ENCODE measurements around the gene CDH15. TPM values are rescaled to one million over a fixed set of nuclear protein-coding genes. Genes with fewer than 3 reads are reported as not detected.
A peak's percentile ranks its signal among the peaks of the same experiment; 100 is the strongest.

The CDH15 gene
- total and polyA plus RNA-seq, 9 donors, result 0.10 to 0.45 (median 0.30) TPM; not detected in 5

DNA sequence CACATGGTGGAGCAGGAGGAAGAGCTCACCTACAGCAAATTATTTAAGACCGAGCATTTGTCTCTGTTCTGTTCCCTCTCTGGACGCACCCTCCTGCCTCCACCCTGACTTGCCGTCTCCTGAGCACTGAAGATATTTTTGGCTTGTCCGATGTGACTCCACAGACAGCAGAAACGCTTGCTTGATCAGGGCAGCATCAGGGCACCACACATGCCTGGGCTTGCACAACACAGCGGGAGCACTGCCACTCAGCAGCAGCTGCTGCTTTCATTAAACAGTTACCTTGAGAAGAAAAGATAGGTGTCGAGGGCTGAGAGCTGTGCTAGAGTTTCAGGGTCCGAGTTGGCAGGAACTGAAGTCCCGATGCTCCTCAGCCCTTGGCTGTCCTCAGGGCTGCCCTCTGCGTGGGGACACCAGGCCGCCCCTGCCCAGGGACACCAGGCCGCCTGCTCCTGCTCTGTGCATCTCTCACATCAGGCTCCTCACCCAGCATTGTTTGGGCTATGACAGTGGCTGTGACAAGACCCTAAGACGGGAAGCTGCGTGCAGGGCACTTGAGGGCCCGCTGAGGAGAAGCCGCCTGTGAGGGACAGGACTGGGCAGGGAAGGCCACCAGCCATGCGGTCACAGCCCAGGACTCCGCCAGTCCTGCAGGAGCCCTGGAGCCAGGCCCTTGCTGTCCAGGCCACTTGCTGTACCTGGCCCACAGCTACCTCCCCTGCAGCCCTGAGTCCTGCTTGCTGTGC, 21.3 kb upstream of the CDH15 start:
- peaks cover 0 to 3% of the 10 kb centered on the region in 2 donors for H3K9me3 ChIP-seq
- H3K4me3 ChIP-seq, result no peak overlapping the region
- 94 to 98% (median 96%) methylated on average over 18 of the region's 18 CpGs for WGBS, 3 donors
- peaks cover 2% of the 10 kb centered on the region for H3K4me1 ChIP-seq (ENCODE audit: insufficient read depth)
- H3K27ac ChIP-seq, result no peak overlapping the region
- intact Hi-C loops (cut with DNase I), result no loop called here
- TF ChIP-seq, protein P1, sequence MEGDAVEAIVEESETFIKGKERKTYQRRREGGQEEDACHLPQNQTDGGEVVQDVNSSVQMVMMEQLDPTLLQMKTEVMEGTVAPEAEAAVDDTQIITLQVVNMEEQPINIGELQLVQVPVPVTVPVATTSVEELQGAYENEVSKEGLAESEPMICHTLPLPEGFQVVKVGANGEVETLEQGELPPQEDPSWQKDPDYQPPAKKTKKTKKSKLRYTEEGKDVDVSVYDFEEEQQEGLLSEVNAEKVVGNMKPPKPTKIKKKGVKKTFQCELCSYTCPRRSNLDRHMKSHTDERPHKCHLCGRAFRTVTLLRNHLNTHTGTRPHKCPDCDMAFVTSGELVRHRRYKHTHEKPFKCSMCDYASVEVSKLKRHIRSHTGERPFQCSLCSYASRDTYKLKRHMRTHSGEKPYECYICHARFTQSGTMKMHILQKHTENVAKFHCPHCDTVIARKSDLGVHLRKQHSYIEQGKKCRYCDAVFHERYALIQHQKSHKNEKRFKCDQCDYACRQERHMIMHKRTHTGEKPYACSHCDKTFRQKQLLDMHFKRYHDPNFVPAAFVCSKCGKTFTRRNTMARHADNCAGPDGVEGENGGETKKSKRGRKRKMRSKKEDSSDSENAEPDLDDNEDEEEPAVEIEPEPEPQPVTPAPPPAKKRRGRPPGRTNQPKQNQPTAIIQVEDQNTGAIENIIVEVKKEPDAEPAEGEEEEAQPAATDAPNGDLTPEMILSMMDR (IDR thresholded peaks at IDR 0.05), result no peak
- TF ChIP-seq POLR2A (IDR thresholded peaks at IDR 0.05) (no peak), EP300 (IDR thresholded peaks at IDR 0.05) (no peak)
- peak in 2 of 5 donors; percentile 10 to 19 for DNase-seq
- no peaks in the 10 kb centered on the region for H3K36me3 ChIP-seq
- H3K27me3 ChIP-seq, result no peaks in the 10 kb centered on the region

DNA sequence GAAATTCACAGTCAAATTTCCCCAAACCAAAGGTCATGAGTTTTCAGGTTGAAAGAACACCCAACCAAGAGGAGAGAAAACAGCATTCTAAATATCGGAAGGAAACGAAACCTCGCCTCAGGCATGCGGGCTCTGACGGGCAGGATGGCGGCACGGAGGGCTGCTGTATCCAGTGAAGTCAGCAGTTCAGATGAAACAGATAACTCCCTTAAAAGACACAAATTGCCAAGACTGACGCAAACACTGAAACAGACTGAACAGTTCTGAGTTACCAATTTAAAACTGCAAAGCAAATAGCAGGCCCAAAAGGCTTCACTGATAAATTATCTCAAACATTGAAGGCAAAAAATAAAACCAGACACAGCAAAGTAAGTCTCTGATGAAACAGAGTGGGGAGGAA, 20.6 kb upstream of the CDH15 start:
- Histone ChIP-seq H3K36me3 (no peaks in the 10 kb centered on the region), H3K4me3 (no peak overlapping the region), H3K9me3 (peaks cover 0 to 3% of the 10 kb centered on the region in 2 donors), H3K4me1 (ENCODE audit: insufficient read depth) (peaks cover 7% of the 10 kb centered on the region), H3K27me3 (no peaks in the 10 kb centered on the region), H3K27ac (no peak overlapping the region)
- 94 to 95% (median 95%) methylated on average over 8 of the region's 8 CpGs for WGBS, 3 donors
- TF ChIP-seq, protein P1 (IDR thresholded peaks at IDR 0.05), result no peak
- TF ChIP-seq EP300 (IDR thresholded peaks at IDR 0.05) (no peak), POLR2A (IDR thresholded peaks at IDR 0.05) (no peak)
- intact Hi-C loops (cut with DNase I), result no loop called here
- DNase-seq, result no peak

DNA sequence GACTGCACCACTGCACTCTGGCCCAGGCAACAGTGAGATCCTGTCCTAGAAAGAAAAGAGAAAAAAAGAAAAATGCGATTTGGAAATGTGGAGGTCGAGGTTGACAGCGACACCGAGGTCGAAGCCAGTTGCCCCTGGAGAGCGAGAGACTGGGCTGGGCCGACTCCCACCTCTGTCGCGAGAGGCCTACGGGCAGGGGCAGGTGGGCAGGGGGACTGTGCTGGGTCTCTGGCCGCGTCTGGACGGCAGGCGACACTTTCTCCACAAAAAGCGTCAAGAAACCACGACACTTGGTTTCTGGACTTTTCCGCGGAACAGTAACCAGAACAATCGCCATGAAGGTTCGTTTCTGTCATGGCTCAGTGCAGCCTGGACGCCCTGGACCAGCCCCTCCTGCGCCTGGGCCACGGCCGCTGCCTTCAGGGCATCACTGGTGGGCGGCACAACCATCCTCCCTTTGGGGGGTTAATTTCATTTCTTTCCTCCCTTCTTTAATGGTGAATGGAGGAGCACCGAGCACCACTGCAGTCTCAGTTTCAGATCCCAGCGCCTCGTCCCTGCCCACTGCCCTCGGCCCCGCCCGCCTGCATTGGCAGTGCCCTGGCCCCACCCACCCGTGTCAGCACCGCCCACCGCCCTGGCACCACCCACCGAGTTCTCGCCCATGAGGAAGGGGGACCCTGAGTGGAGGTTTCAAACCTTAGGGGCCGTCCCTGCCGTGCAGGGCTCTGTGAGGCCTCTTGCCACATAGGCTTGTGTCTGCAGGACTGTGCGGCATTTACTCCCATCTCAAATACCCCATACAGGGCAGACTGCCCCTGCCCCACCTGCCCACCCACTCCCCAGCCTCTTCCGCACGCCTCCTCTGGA, 18.5 kb upstream of the CDH15 start:
- H3K36me3 ChIP-seq, result no peaks in the 10 kb centered on the region
- intact Hi-C loops (cut with DNase I), result no loop called here
- H3K4me3 ChIP-seq, result no peak overlapping the region
- no peak for DNase-seq
- H3K27me3 ChIP-seq, result no peaks in the 10 kb centered on the region
- peaks cover 0 to 3% of the 10 kb centered on the region in 2 donors for H3K9me3 ChIP-seq
- WGBS, 3 donors, result 83 to 86% (median 85%) methylated on average over 41 of the region's 41 CpGs
- no peak for TF ChIP-seq EP300 (IDR thresholded peaks at IDR 0.05)
- TF ChIP-seq, protein P1 (IDR thresholded peaks at IDR 0.05), result no peak
- TF ChIP-seq POLR2A (IDR thresholded peaks at IDR 0.05), result no peak
- H3K4me1 ChIP-seq (ENCODE audit: insufficient read depth), result peaks cover 12% of the 10 kb centered on the region
- no peak overlapping the region for H3K27ac ChIP-seq

DNA sequence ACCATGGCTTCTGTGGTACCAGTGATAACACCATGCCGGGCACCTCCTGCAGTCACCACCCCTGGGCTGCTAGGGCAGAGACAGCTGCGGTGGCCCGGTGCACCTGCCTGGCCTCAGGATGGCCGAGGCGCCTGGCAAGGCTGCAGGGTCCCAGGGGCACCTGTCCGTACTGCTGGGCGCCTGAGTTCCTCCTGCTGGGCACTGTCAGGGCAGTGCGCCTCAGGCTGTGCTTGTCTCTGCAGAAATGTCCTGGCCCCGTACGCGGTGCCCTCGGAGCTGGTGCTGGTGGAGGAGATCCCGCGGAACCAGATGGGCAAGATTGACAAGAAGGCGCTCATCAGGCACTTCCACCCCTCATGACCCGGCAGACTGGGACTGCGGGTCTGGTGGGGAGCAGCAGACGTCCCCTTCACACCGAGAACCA, 17.7 kb upstream of the CDH15 start:
- no peaks in the 10 kb centered on the region for H3K36me3 ChIP-seq
- no peak overlapping the region for H3K27ac ChIP-seq
- no peaks in the 10 kb centered on the region for H3K27me3 ChIP-seq
- no peak overlapping the region for H3K4me3 ChIP-seq
- 88 to 92% (median 89%) methylated on average over 13 to 19 of the region's 19 CpGs for WGBS, 3 donors
- TF ChIP-seq EP300 (IDR thresholded peaks at IDR 0.05) (no peak), POLR2A (IDR thresholded peaks at IDR 0.05) (no peak)
- TF ChIP-seq, protein P1 (IDR thresholded peaks at IDR 0.05), result no peak
- DNase-seq, result no peak
- no peaks in the 10 kb centered on the region for H3K9me3 ChIP-seq
- peaks cover 12% of the 10 kb centered on the region for H3K4me1 ChIP-seq (ENCODE audit: insufficient read depth)
- intact Hi-C loops (cut with DNase I), result no loop called here

Measured in ovary (tissue), 9 donors.